K562 (cell line): ENCODE data around the gene RHOF. TPM values are rescaled to one million over a fixed set of nuclear protein-coding genes. Genes with fewer than 3 reads are reported as not detected.
A peak's percentile ranks its signal among the peaks of the same experiment; 100 is the strongest.

Source experiments
- ATAC-seq: fragments of 200-7000 bp; cut with Tn5 transposase; 3 replicates; pipeline ENCODE4 v1.9.1; 2020; ENCODE audit warnings: moderate library complexity
- Bru-seq: library from RNA; stranded (reverse); fragments of 400-500 nt; gene quantifications from one replicate; lab custom pipeline; 2021; lab: Mats Ljungman, UMichigan
- BruChase-seq, 2 experiments: library from RNA; stranded (reverse); fragments of 400-500 nt; gene quantifications; one replicate each; lab custom pipeline; 2021; lab: Mats Ljungman, UMichigan
- BruUV-seq: library from RNA; stranded (reverse); fragments of 400-500 nt; replicated peaks from 2 replicates; lab custom pipeline; 2021; lab: Mats Ljungman, UMichigan
- CTCF ChIA-PET: fragments of 300-600 bp; formaldehyde crosslinking; extraction: SDS; loops from one replicate; lab custom pipeline; 2021; ENCODE audit warnings: low intra/inter-chr PET ratio; lab: Yijun Ruan, JAX
- POLR2A ChIA-PET: fragments of 300-600, 350-650 bp; sonication (Branson Sonifier 250); formaldehyde crosslinking; extraction: SDS; loops from one replicate; lab custom pipeline; 2021; ENCODE audit warnings: antibody characterized with exemption, inconsistent platforms; lab: Yijun Ruan, JAX
- DNase-seq, 4 experiments: peaks; one replicate each; pipeline versions ENCODE4 v3.0.0 to v3.0.0-alpha.2; 2011 to 2018; ENCODE audit warnings: low spot score in 3 of 4, mixed read lengths in 3 of 4; ENCODE audit errors: extremely low read depth in 1 of 4
- FAIRE-seq: peaks from 2 replicates; lab custom pipeline; 2011; peaks lifted over from hg19 to GRCh38; lab: Jason Lieb, UNC
- H2AFZ ChIP-seq: 2 replicates; pipeline ENCODE4 v1.6.0; 2011; ENCODE audit warnings: low read depth, low read length, control low read depth, inconsistent platforms
- H3K27ac ChIP-seq: fragments of 200-600 bp; 3 replicates; pipeline ENCODE4 v1.8.0; 2011; ENCODE audit warnings: low read depth, mild to moderate bottlenecking, control low read depth, inconsistent platforms, low read length, moderate library complexity, mixed read lengths; ENCODE audit errors: extremely low read depth
- H3K27me3 ChIP-seq, 2 experiments: fragments of 300-600 bp in 1 of 2; 2 replicates in 1 of 2; 3 replicates in 1 of 2; pipeline versions ENCODE4 v1.6.0 to v1.8.0; 2011; ENCODE audit warnings: inconsistent platforms in 2 of 2, low read length in 2 of 2, mild to moderate bottlenecking in 1 of 2, mixed read lengths in 1 of 2, moderate library complexity in 1 of 2; ENCODE audit not compliant: control insufficient read depth in 2 of 2, insufficient read depth in 2 of 2
- H3K36me3 ChIP-seq: fragments of 300-600 bp; 3 replicates; pipeline ENCODE4 v1.8.0; 2011; ENCODE audit warnings: mild to moderate bottlenecking, low read length, inconsistent platforms; ENCODE audit not compliant: control insufficient read depth, insufficient read depth
- H3K4me1 ChIP-seq, 2 experiments: fragments of 200-600 bp in 1 of 2; replicated peaks in 1 of 2; 2 replicates in 1 of 2; 3 replicates in 1 of 2; pipeline versions ENCODE4 v1.5.1 to v1.8.0; 2011; ENCODE audit warnings: inconsistent platforms in 2 of 2, low read length in 2 of 2, mild to moderate bottlenecking in 1 of 2, mixed read lengths in 1 of 2, moderate library complexity in 1 of 2; ENCODE audit not compliant: control insufficient read depth in 2 of 2, insufficient read depth in 2 of 2
- H3K4me2 ChIP-seq: 2 replicates; pipeline ENCODE4 v1.6.1; 2011; ENCODE audit warnings: low read length, control low read depth, inconsistent platforms, mixed read lengths; ENCODE audit not compliant: insufficient read depth
- H3K4me3 ChIP-seq: fragments of 200-600 bp; sonication (generic), shearing (Covaris generic); 2 replicates; pipeline ENCODE4 v1.5.1; 2016; ENCODE audit warnings: control low read depth, inconsistent platforms
- H3K79me2 ChIP-seq: fragments of 200-600 bp; 3 replicates; pipeline ENCODE4 v1.8.0; 2011; ENCODE audit warnings: low read length, inconsistent platforms; ENCODE audit not compliant: control insufficient read depth, insufficient read depth
- H3K9ac ChIP-seq, 2 experiments: 2 replicates each; pipeline versions ENCODE4 v1.6.0 to v1.6.1; 2011; ENCODE audit warnings: low read depth in 2 of 2, low read length in 2 of 2, control low read depth in 1 of 2, inconsistent platforms in 1 of 2, mild to moderate bottlenecking in 1 of 2, mixed read lengths in 1 of 2; ENCODE audit not compliant: insufficient read depth in 1 of 2
- H3K9me1 ChIP-seq: one replicate; pipeline ENCODE4 v1.6.0; 2011; ENCODE audit warnings: inconsistent platforms, mild to moderate bottlenecking, low read length, moderate library complexity; ENCODE audit not compliant: control insufficient read depth, insufficient read depth
- H3K9me3 ChIP-seq: replicated peaks from 2 replicates; pipeline ENCODE4 v1.5.1; 2011; ENCODE audit warnings: low read depth, low read length, inconsistent platforms; ENCODE audit not compliant: control insufficient read depth, insufficient read depth
- H4K20me1 ChIP-seq: replicated peaks from 2 replicates; pipeline ENCODE4 v1.6.1; 2011; ENCODE audit warnings: low read length, inconsistent platforms, mixed read lengths; ENCODE audit not compliant: control insufficient read depth, insufficient read depth
- BCOR ChIP-seq: fragments of 450-650 bp; IDR thresholded peaks from 2 replicates; pipeline ENCODE4 v1.6.1; 2016
- CBX1 ChIP-seq: sonication (generic); IDR thresholded peaks from 2 replicates; pipeline ENCODE4 v1.6.1; 2016; ENCODE audit warnings: antibody characterized with exemption, low read depth, mild to moderate bottlenecking
- CREB3 ChIP-seq: fragments of 450-650 bp; conservative IDR thresholded peaks from 2 replicates; pipeline ENCODE4 v1.6.1; 2016; ENCODE audit warnings: missing genetic modification characterization, low read depth, mild to moderate bottlenecking, missing compliant biosample characterization, moderate library complexity
- KDM1A ChIP-seq, 2 experiments: fragments of 450-650 bp; IDR thresholded peaks; 2 replicates each; pipeline ENCODE4 v1.6.1; 2016; ENCODE audit warnings: mild to moderate bottlenecking in 2 of 2
- PCBP1 ChIP-seq: fragments of 200-400 bp; formaldehyde crosslinking; IDR thresholded peaks from 2 replicates; pipeline ENCODE4 v1.6.1; 2018; ENCODE audit warnings: mild to moderate bottlenecking, low read depth, low read length; ENCODE audit not compliant: poor library complexity, severe bottlenecking
- PRPF4 ChIP-seq: fragments of 200-400 bp; formaldehyde crosslinking; IDR thresholded peaks from one replicate; pipeline ENCODE4 v1.6.1; 2017; ENCODE audit warnings: low read length, low read depth, mild to moderate bottlenecking; ENCODE audit not compliant: insufficient read depth, poor library complexity, severe bottlenecking
- RB1 ChIP-seq: fragments of 450-650 bp; IDR thresholded peaks from 2 replicates; pipeline ENCODE4 v1.6.1; 2017; ENCODE audit warnings: low read depth, mild to moderate bottlenecking
- RBM25 ChIP-seq: fragments of 200-400 bp; formaldehyde crosslinking; IDR thresholded peaks from 2 replicates; pipeline ENCODE4 v1.6.1; 2018; ENCODE audit warnings: low read length, low read depth, moderate library complexity; ENCODE audit not compliant: severe bottlenecking
- SAFB2 ChIP-seq: fragments of 200-400 bp; formaldehyde crosslinking; IDR thresholded peaks from 2 replicates; pipeline ENCODE4 v1.6.1; 2018; ENCODE audit warnings: borderline replicate concordance, low read length, low read depth, moderate library complexity; ENCODE audit not compliant: severe bottlenecking
- ZFP36 ChIP-seq: fragments of 150-350 bp; IDR thresholded peaks from 2 replicates; pipeline ENCODE4 v1.6.1; 2018; ENCODE audit warnings: low read length, low read depth; ENCODE audit not compliant: partially characterized antibody
- ZNF436 ChIP-seq: fragments of 250-450, 450-650 bp; sonication (Bioruptor Pico); formaldehyde crosslinking; IDR thresholded peaks from 2 replicates; pipeline ENCODE4 v1.7.0; 2020; ENCODE audit warnings: mild to moderate bottlenecking
- WGBS: fragments of 100-300 bp; shearing (Covaris generic); methylation state at CpG from one replicate; pipeline ENCODE4 v1.1.6; 2016; ENCODE audit warnings: low coverage, mixed read lengths; ENCODE audit not compliant: insufficient coverage; ENCODE audit errors: missing lambda C conversion rate; 5-methylcytosine and 5-hydroxymethylcytosine counted together
- in situ Hi-C: fragments of 300-500 bp; cut with MboI; formaldehyde crosslinking; loops from 4 replicates; pipeline ENCODE4 v1.15.0; 2018; ENCODE audit warnings: inconsistent platforms, mixed read lengths
- intact Hi-C: fragments of 100-400 bp; cut with micrococcal nuclease; formaldehyde crosslinking; loops from 2 replicates; pipeline ENCODE4 v1.14.2; 2022
- long read RNA-seq, 3 experiments: library from polyadenylated mRNA in 2 of 3; library from RNA in 1 of 3; unstranded in 2 of 3; stranded (forward) in 1 of 3; transcript quantifications; one replicate each; pipeline ENCODE4 v2.0.0, GENCODE V29; 2019 to 2022
- polyA minus RNA-seq, 3 experiments: library from RNA; depleted of rRNA, polyadenylated mRNA; stranded (reverse); fragments of >200 nt; gene quantifications; 2 replicates each; pipeline ENCODE4 v1.2.3, GENCODE V29; 2011
- polyA plus RNA-seq, 8 experiments: library from polyadenylated mRNA; depleted of rRNA in 4 of 8; stranded (reverse) in 5 of 8; unstranded in 3 of 8; fragments of >200 nt; fragmentation: Nextera tagmentation in 2 of 8; fragmentation: Illumina TruSeq in 1 of 8; extraction: Ambion mirVana in 2 of 8; extraction: Trizol in 1 of 8; gene quantifications; 2 replicates each; pipeline versions ENCODE4 v1.2.1 to v1.2.3, GENCODE V29; 2011 to 2014; ENCODE audit warnings: inconsistent platforms in 1 of 8, missing spikeins in 1 of 8
- total RNA-seq, 7 experiments: library from RNA; depleted of rRNA in 6 of 7; stranded (reverse); fragments of >200 nt in 6 of 7; fragmentation: Illumina TruSeq in 2 of 7; extraction: Trizol in 2 of 7; gene quantifications; 2 replicates each; pipeline versions ENCODE4 v1.2.1 to v1.2.3, GENCODE V29; 2011 to 2021; ENCODE audit warnings: low replicate concordance in 1 of 7
- TF ChIP-seq, protein P1 (sequence below): fragments of 250-450 bp; sonication (Bioruptor Pico); IDR thresholded peaks from 2 replicates; pipeline ENCODE4 v1.4.0; 2020; ENCODE audit warnings: mild to moderate bottlenecking, moderate library complexity

RHOF gene
- 78.6 and 99.1 TPM in 2 replicates for total RNA-seq (2011; cell fraction: chromatin; rRNA removed; ENCODE audit: low replicate concordance)
- total RNA-seq (2011; cell fraction: nucleolus; rRNA removed), result 34.0 and 38.0 TPM in 2 replicates
- total RNA-seq (2011; cell fraction: nucleoplasm; rRNA removed), result 43.6 and 46.6 TPM in 2 replicates
- 3.5 and 3.9 TPM in 2 replicates for total RNA-seq (2014; rRNA removed)
- 3.1 and 3.9 TPM in 2 replicates for total RNA-seq (2014; rRNA removed; fragmentation: Illumina TruSeq; extraction: Trizol)
- total RNA-seq (2015; rRNA removed; fragmentation: Illumina TruSeq; extraction: Trizol), result 4.3 and 4.8 TPM in 2 replicates
- total RNA-seq (2021), result 10.1 and 10.4 TPM in 2 replicates
- polyA plus RNA-seq (2011; rRNA removed), result 4.0 and 6.3 TPM in 2 replicates
- 1.2 and 2.6 TPM in 2 replicates for polyA plus RNA-seq (2011; cell fraction: cytosol; rRNA removed)
- polyA plus RNA-seq (2011; cell fraction: nucleus; rRNA removed), result 21.6 and 23.6 TPM in 2 replicates
- polyA plus RNA-seq (2012), result 3.9 and 4.4 TPM in 2 replicates
- polyA plus RNA-seq (2014; fragmentation: Illumina TruSeq; extraction: Trizol), result 4.3 and 5.4 TPM in 2 replicates
- under 1 TPM; 0.13 to 0.45 TPM for polyA plus RNA-seq (2014; fragmentation: Nextera tagmentation; extraction: Ambion mirVana)
- polyA plus RNA-seq (2014; rRNA removed), result 8.8 and 9.5 TPM in 2 replicates
- 3.8 and 8.5 TPM in 2 replicates for polyA minus RNA-seq (2011; rRNA and poly(A)+ RNA removed)
- 2.6 and 4.0 TPM in 2 replicates for polyA minus RNA-seq (2011; cell fraction: cytosol; rRNA and poly(A)+ RNA removed)
- 19.9 and 31.2 TPM in 2 replicates for polyA minus RNA-seq (2011; cell fraction: nucleus; rRNA and poly(A)+ RNA removed)
- Bru-seq, nascent RNA, result percentile 43 among the genes with signal in this experiment
- percentile 37 among the genes with signal in this experiment for BruChase-seq, experiment 1, labeled RNA remaining after a 2-hour chase
- percentile 41 among the genes with signal in this experiment for BruChase-seq, experiment 2, labeled RNA remaining after a 6-hour chase
- long read RNA-seq, experiment 1, partial matches to known transcripts, result 0 of 12 reads
- long read RNA-seq, experiment 1, other reads (novel, unspliced or antisense), result 11 of 12 reads
- long read RNA-seq, experiment 2, partial matches to known transcripts, result 0 of 5 reads
- long read RNA-seq, experiment 2, other reads (novel, unspliced or antisense), result 1 of 5 reads
- long read RNA-seq, experiment 3, partial matches to known transcripts, result 0 of 3 reads
- long read RNA-seq, experiment 3, other reads (novel, unspliced or antisense), result 2 of 3 reads

DNA sequence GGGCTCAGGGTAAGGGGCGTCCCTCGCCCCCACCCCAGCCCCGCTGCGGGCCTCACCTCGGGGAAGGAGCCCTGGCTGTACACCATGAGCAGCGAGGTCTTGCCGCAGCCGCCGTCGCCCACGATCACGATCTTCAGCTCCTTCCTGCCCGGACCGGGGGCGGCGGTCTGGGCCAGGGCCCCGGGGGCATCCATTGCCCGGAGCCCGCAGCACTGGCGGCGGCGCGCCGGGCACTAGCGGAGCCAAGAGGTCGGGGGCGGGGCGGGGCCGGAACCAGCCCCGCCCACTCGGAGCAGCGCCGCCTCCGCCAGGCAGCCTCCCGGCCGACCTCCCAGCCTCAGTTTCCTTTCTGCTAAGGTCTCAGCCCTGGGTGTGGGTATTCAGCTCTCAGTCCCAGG lies at the start of gene RHOF:
TSS of gene RHOF (minus strand) at position 249 of the 398 bp plus-strand sequence. CDS start at position 194, 55 bp downstream.
- peak in 2 of 4 experiments; percentile 57 to 61 for DNase-seq
- Histone ChIP-seq H3K4me1 (peaks cover 30 to 81% of the 10 kb centered on the region in 2 experiments), H3K9me1 (no peaks in the 10 kb centered on the region), H3K27me3 (no peaks in the 10 kb centered on the region), H2AFZ (peak within 1 kb of the TSS; percentile 97), H3K9me3 (no peaks in the 10 kb centered on the region), H3K4me3 (peak within 1 kb of the TSS; percentile 57), H3K36me3 (peaks cover 23% of the 10 kb centered on the region), H4K20me1 (no peaks in the 10 kb centered on the region), H3K27ac (peak within 1 kb of the TSS; percentile 81), H3K4me2 (peak within 1 kb of the TSS; percentile 92), H3K79me2 (peaks cover 39% of the 10 kb centered on the region), H3K9ac (peak within 1 kb of the TSS; percentile 75 to 94)
- ChIA-PET POLR2A (interaction anchor here (0.9 to 9.4 kb wide), 5 partner anchors 9 to 15 kb away, joined by 3 to 194 read pairs (median 5); partner anchors contain the start of gene SETD1B), CTCF (interaction anchor here (1.1 to 5.9 kb wide), 9 partner anchors 17 to 458 kb away, joined by 3 to 73 read pairs (median 13); partner anchors contain the start of gene PSMD9)
- in situ Hi-C loops (loop anchor here (5.0 kb wide), 2 partner anchors 101 to 241 kb away; no protein-coding TSS in a partner anchor), intact Hi-C loops (loop anchor here (5.0 kb wide), 1 partner anchor 241 kb away; no protein-coding TSS in a partner anchor)
- 43% methylated on average over 30 of the region's 36 CpGs for WGBS
- ATAC-seq, result no peak
- BruUV-seq, result no TSS peak
- no peak for FAIRE-seq
- TF ChIP-seq CBX1 (0 out of 2 replicates have a peak, but pooled peaks have one; percentile 19), RBM25 (peak; percentile 85), ZNF436 (CRISPR knock-in tag) (peak; percentile 78; the same call in 1 of the 2 replicates), ZFP36 (peak; percentile 98), SAFB2 (no peak), CREB3 (tag) (no peak), PRPF4 (peak; percentile 40), KDM1A (IDR thresholded peaks at IDR 0.05) (peak in 1 of 2 experiments; percentile 38; a peak in 1 of 4 replicates), BCOR (peak; percentile 64; the same call in 1 of the 2 replicates), RB1 (no peak), PCBP1 (peak; percentile 84)
- TF ChIP-seq, protein P1, sequence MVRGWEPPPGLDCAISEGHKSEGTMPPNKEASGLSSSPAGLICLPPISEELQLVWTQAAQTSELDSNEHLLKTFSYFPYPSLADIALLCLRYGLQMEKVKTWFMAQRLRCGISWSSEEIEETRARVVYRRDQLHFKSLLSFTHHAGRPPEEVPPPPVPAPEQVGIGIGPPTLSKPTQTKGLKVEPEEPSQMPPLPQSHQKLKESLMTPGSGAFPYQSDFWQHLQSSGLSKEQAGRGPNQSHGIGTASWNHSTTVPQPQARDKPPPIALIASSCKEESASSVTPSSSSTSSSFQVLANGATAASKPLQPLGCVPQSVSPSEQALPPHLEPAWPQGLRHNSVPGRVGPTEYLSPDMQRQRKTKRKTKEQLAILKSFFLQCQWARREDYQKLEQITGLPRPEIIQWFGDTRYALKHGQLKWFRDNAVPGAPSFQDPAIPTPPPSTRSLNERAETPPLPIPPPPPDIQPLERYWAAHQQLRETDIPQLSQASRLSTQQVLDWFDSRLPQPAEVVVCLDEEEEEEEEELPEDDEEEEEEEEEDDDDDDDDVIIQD (CRISPR knock-in tag), result no peak
